CD14-positive monocyte (primary cell): Measurements from ENCODE around the gene SEC16A. TPM values are rescaled to one million over a fixed set of nuclear protein-coding genes. Genes with fewer than 3 reads are reported as not detected.

Experiments
- DNase-seq, 3 donors: peaks; one replicate each; pipeline ENCODE4 v3.0.0-alpha.2; 2011 to 2022
- H2AFZ ChIP-seq: 2 replicates; pipeline ENCODE4 v1.6.0; 2012; ENCODE audit warnings: mild to moderate bottlenecking, low read depth, low read length, inconsistent platforms; ENCODE audit not compliant: insufficient read depth, poor library complexity, severe bottlenecking
- H3K27ac ChIP-seq, 2 donors: 1 replicate in 1 of 2; 2 replicates in 1 of 2; pipeline ENCODE4 v1.5.1; 2012 to 2013; ENCODE audit warnings: low read length in 2 of 2, control low read depth in 1 of 2, inconsistent platforms in 1 of 2, low read depth in 1 of 2, mild to moderate bottlenecking in 1 of 2
- H3K27me3 ChIP-seq, 2 donors: one replicate each; pipeline versions ENCODE4 v1.6.0 to v1.6.1; 2011 to 2013; ENCODE audit warnings: low read length in 2 of 2; ENCODE audit not compliant: control insufficient read depth in 2 of 2, insufficient read depth in 2 of 2
- H3K36me3 ChIP-seq, 2 donors: replicated peaks in 1 of 2; 1 replicate in 1 of 2; 2 replicates in 1 of 2; pipeline versions ENCODE4 v1.5.1 to v1.6.1; 2012 to 2013; ENCODE audit warnings: low read length in 2 of 2, control low read depth in 1 of 2, inconsistent platforms in 1 of 2, mild to moderate bottlenecking in 1 of 2; ENCODE audit not compliant: insufficient read depth in 2 of 2, control insufficient read depth in 1 of 2
- H3K4me1 ChIP-seq, 2 donors: 1 replicate in 1 of 2; 2 replicates in 1 of 2; pipeline versions ENCODE4 v1.5.1 to v1.6.1; 2012 to 2013; ENCODE audit warnings: low read length in 2 of 2, control low read depth in 1 of 2, inconsistent platforms in 1 of 2, mild to moderate bottlenecking in 1 of 2, moderate library complexity in 1 of 2; ENCODE audit not compliant: insufficient read depth in 2 of 2, control insufficient read depth in 1 of 2
- H3K4me2 ChIP-seq: replicated peaks from 2 replicates; pipeline ENCODE3; 2012; ENCODE audit warnings: low read length, moderate library complexity, mild to moderate bottlenecking; ENCODE audit not compliant: poor library complexity, severe bottlenecking; ENCODE audit errors: extremely low read depth
- H3K4me3 ChIP-seq, 3 experiments: fragments of 200-600 bp in 1 of 3; sonication (generic) in 1 of 3; replicated peaks in 1 of 3; 1 replicate in 2 of 3; 2 replicates in 1 of 3; pipeline ENCODE4 v1.5.1; 2011 to 2013; ENCODE audit warnings: low read length in 3 of 3, mild to moderate bottlenecking in 3 of 3, control low read depth in 2 of 3, low read depth in 2 of 3, inconsistent platforms in 1 of 3, moderate library complexity in 1 of 3
- H3K79me2 ChIP-seq: 2 replicates; pipeline ENCODE4 v1.6.0; 2012; ENCODE audit warnings: mild to moderate bottlenecking, control low read depth, inconsistent platforms, low read length, moderate library complexity; ENCODE audit not compliant: insufficient read depth
- H3K9ac ChIP-seq: 2 replicates; pipeline ENCODE4 v1.6.0; 2017; ENCODE audit warnings: low read length, mild to moderate bottlenecking; ENCODE audit not compliant: insufficient read depth, poor library complexity, severe bottlenecking
- H3K9me3 ChIP-seq, 2 donors: replicated peaks in 1 of 2; 1 replicate in 1 of 2; 2 replicates in 1 of 2; pipeline versions ENCODE4 v1.5.1 to v1.6.1; 2012 to 2013; ENCODE audit warnings: low read length in 2 of 2, control low read depth in 1 of 2; ENCODE audit not compliant: control insufficient read depth in 1 of 2, insufficient read depth in 1 of 2
- H4K20me1 ChIP-seq: 2 replicates; pipeline ENCODE4 v1.6.0; 2012; ENCODE audit warnings: mild to moderate bottlenecking, low read length, control low read depth, moderate library complexity; ENCODE audit not compliant: insufficient read depth
- H3K27ac Mint-ChIP-seq, 7 donors: one replicate each; pipeline ENCODE4 v1.8.0; 2020; ENCODE audit warnings: mild to moderate bottlenecking in 7 of 7, mixed read lengths in 7 of 7, moderate library complexity in 6 of 7, inconsistent platforms in 2 of 7
- H3K27me3 Mint-ChIP-seq, 3 donors: one replicate each; pipeline ENCODE4 v1.8.0; 2021 to 2022; ENCODE audit warnings: low read depth in 3 of 3, mild to moderate bottlenecking in 3 of 3, mixed read lengths in 3 of 3, moderate library complexity in 3 of 3, inconsistent platforms in 1 of 3
- H3K36me3 Mint-ChIP-seq, 2 donors: one replicate each; pipeline ENCODE4 v1.8.0; 2020; ENCODE audit warnings: mixed read lengths in 2 of 2, inconsistent platforms in 1 of 2, mild to moderate bottlenecking in 1 of 2
- H3K4me1 Mint-ChIP-seq: one replicate; pipeline ENCODE4 v1.8.0; 2020; ENCODE audit warnings: mild to moderate bottlenecking, mixed read lengths
- H3K4me3 Mint-ChIP-seq, 2 donors: one replicate each; pipeline ENCODE4 v1.8.0; 2020; ENCODE audit warnings: mild to moderate bottlenecking in 2 of 2, mixed read lengths in 2 of 2, moderate library complexity in 1 of 2
- H3K9me3 Mint-ChIP-seq, 7 donors: one replicate each; pipeline ENCODE4 v1.8.0; 2020 to 2022; ENCODE audit warnings: mixed read lengths in 7 of 7, mild to moderate bottlenecking in 6 of 7, moderate library complexity in 6 of 7, inconsistent platforms in 2 of 7
- CTCF ChIP-seq: fragments of 200-600 bp; IDR thresholded peaks from one replicate; pipeline ENCODE4 v1.8.0; 2022; ENCODE audit warnings: antibody characterized with exemption, mild to moderate bottlenecking
- WGBS: methylation state at CpG from one replicate; pipeline ENCODE4 v1.1.5; 2013; ENCODE audit warnings: missing lambda C conversion rate; ENCODE audit not compliant: insufficient coverage; 5-methylcytosine and 5-hydroxymethylcytosine counted together
- intact Hi-C, 2 donors: fragments of 100-400 bp; cut with micrococcal nuclease; formaldehyde crosslinking; loops; one replicate each; pipeline versions ENCODE4 v1.15.0 to v1.15.1; 2023
- polyA plus RNA-seq, 3 donors: library from polyadenylated mRNA; depleted of rRNA in 1 of 3; unstranded in 2 of 3; stranded (reverse) in 1 of 3; fragments of 300-500 nt in 2 of 3; fragments of >200 nt in 1 of 3; fragmentation: Illumina TruSeq in 2 of 3; gene quantifications; 1 replicate in 2 of 3; 2 replicates in 1 of 3; pipeline ENCODE4 v1.2.3, GENCODE V29; 2012 to 2021

The SEC16A gene
- polyA plus RNA-seq, 3 donors, result 11.1 to 36.8 (median 19.1) TPM

GRCh38 chr9:136422876-136423275, 60.0 kb downstream of the SEC16A start:
- peaks cover 0 to 1% (median 0%) of the 10 kb centered on the region in 7 donors for H3K9me3 Mint-ChIP-seq
- no peak overlapping the region for H3K4me3 ChIP-seq
- no peak for DNase-seq
- WGBS, result 98% methylated on average over 26 of the region's 26 CpGs
- H2AFZ ChIP-seq, result no peak overlapping the region
- H4K20me1 ChIP-seq, result no peaks in the 10 kb centered on the region
- H3K36me3 ChIP-seq, result peaks cover 60 to 74% of the 10 kb centered on the region in 2 donors
- H3K9ac ChIP-seq, result no peak overlapping the region
- H3K9me3 ChIP-seq, result no peaks in the 10 kb centered on the region
- no peaks in the 10 kb centered on the region for H3K79me2 ChIP-seq
- no peak overlapping the region for H3K4me3 Mint-ChIP-seq
- no peaks in the 10 kb centered on the region for H3K27me3 Mint-ChIP-seq
- no peaks in the 10 kb centered on the region for H3K4me1 ChIP-seq
- H3K27ac Mint-ChIP-seq, result no peak overlapping the region
- no peak overlapping the region for H3K27ac ChIP-seq
- H3K27me3 ChIP-seq, result no peaks in the 10 kb centered on the region
- H3K4me1 Mint-ChIP-seq, result no peaks in the 10 kb centered on the region
- intact Hi-C loops, result no loop called here
- TF ChIP-seq CTCF, result no peak
- H3K36me3 Mint-ChIP-seq, result peaks cover 66 to 83% of the 10 kb centered on the region in 2 donors
- H3K4me2 ChIP-seq, result no peak overlapping the region

DNA sequence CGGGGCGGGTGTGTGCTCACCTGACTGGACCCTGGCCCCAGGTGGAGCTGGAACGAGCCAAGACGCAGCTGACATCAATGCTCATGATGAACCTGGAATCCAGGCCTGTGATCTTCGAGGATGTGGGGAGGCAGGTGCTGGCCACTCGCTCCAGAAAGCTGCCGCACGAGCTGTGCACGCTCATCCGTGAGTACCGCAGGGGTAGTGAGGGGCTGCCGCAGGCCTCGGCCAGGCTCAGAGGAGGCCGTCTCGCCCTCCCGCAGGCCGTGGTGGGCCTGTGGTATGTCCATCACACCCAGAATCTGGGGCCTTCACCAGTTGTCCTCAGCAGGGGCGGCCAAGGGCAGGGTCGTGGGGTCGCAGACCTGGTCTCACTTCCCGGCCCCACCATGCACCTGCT, 61.0 kb downstream of the SEC16A start:
- peaks cover 68 to 84% of the 10 kb centered on the region in 2 donors for H3K36me3 ChIP-seq
- peaks cover 0 to 1% (median 0%) of the 10 kb centered on the region in 7 donors for H3K9me3 Mint-ChIP-seq
- TF ChIP-seq CTCF, result no peak

More for the DNA sequence above, 61.0 kb downstream of the SEC16A start:
- H2AFZ ChIP-seq, result no peak overlapping the region
- no peak overlapping the region for H3K9ac ChIP-seq
- Mint-ChIP-seq H3K27me3 (no peaks in the 10 kb centered on the region), H3K36me3 (peaks cover 74 to 94% of the 10 kb centered on the region in 2 donors), H3K4me1 (no peaks in the 10 kb centered on the region), H3K27ac (no peak overlapping the region), H3K4me3 (no peak overlapping the region)
- no peaks in the 10 kb centered on the region for H4K20me1 ChIP-seq
- H3K27ac ChIP-seq, result no peak overlapping the region
- no peaks in the 10 kb centered on the region for H3K27me3 ChIP-seq
- no peak overlapping the region for H3K4me2 ChIP-seq
- no peak overlapping the region for H3K4me3 ChIP-seq
- 96% methylated on average over 20 of the region's 21 CpGs for WGBS
- no peaks in the 10 kb centered on the region for H3K9me3 ChIP-seq
- intact Hi-C loops, result no loop called here
- no peak for DNase-seq
- H3K4me1 ChIP-seq, result no peaks in the 10 kb centered on the region
- H3K79me2 ChIP-seq, result no peaks in the 10 kb centered on the region
